Stimulated activated CD4-positive, alpha-beta T cell treated with anti-CD3 and anti-CD28 coated beads, Interleukin-1b, Interleukin-23, amount 100 ng/mL, for 1 hour (primary cell): ENCODE results near the gene GNG4.

ENCODE experiments used
- DNase-seq, 2 donors: peaks; one replicate each; pipeline ENCODE4 v3.0.0-alpha.2; 2020; ENCODE audit warnings: low read depth in 2 of 2

GNG4 gene

GRCh38 chr1:235649368-235650163 lies at the start of gene GNG4:
Gene GNG4 (minus strand): TSS chr1:235649784. CDS start chr1:235583838, 65,946 bp downstream.
- no peak for DNase-seq

GRCh38 chr1:235697508-235697907 lies 47.9 kb upstream of the GNG4 start:
- DNase-seq: no peak

GRCh38 chr1:235689356-235689755 lies 39.8 kb upstream of the GNG4 start:
- DNase-seq: no peak

GRCh38 chr1:235688096-235688495 lies 38.5 kb upstream of the GNG4 start:
- no peak for DNase-seq

DNA sequence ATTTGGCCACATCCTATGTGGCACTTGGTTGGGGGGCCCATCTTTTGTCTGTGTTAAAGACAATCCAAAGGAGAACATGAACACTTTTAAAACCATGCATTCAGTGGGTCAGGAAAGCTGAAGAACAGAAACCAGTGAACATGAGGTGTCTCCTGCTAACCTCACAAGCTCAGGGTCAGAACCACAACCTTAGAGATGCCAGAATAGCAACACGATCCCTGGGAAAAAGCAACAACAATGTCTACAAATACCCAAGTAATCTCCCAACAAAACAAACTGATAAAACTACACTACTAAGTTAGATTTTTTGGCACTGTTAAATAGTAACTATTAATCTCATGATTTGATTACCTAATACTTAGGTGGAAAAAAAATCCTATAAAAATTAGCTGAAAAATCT lies 34.1 kb upstream of the GNG4 start:
- no peak for DNase-seq

GRCh38 chr1:235682216-235682615 lies 32.6 kb upstream of the GNG4 start:
- no peak for DNase-seq

DNA sequence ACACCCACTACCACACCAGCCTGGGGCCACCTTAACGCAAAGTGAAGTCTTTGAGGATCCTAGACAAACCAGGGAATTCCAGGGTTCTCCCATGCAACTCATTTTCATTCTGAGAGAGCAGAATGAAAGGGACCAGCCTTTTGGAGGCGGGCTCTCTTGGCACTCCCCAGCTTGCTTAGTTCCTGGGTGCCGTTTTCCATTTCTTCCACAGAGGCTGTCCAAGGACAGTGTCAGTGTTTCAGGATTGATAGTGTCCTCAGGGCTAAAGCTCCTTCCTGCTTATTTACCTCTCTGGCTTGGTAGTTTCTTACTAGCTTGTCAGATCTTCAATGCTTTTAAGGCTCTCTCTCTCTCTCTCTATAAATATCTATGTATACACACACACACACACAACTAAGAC lies 30.1 kb upstream of the GNG4 start:
- DNase-seq: no peak

DNA sequence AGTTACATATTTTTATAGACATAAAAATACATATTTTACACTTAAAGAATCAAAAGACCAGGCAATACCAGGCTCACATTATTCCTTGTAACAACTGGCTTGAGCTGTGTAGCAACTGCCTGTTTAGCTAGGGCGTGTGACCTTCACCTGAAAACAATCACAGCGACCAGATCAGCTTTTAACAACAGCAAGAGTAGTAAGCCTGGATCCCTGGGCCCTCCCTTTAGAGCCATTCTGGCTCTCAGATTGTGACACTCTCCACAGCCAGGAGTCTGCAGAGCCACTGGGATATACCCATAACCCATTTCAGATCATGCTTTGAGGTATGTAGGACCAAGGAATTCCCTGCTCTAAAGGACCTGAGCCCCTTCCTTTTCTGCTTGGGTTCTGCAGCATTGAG lies 29.4 kb upstream of the GNG4 start:
- DNase-seq: no peak

GRCh38 chr1:235675152-235675890 lies 25.7 kb upstream of the GNG4 start:
- no peak for DNase-seq

- no peak for DNase-seq
Measured at GRCh38 chr1:235673981-235674380, 24.4 kb upstream of the GNG4 start.

DNA sequence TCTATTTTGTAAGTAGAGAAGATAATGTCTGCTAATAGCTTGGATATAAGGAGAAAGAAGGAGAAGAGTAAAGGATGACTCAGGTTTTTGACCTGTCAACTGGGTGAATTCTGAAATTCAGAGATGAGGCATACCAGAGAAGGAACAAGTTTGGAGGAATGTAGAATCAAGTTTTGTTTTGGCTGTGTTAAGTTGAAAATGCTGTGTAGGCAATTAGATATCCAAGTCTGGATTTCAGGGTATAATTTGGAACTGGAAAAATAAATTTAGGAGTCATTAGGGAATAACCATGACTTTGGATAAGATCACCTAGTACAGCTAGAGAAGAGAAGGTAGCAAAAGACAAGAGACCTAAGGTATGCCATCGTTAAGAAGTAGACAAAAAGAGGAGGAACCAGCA lies 22.4 kb upstream of the GNG4 start:
- DNase-seq: no peak

- DNase-seq: no peak
Measured at GRCh38 chr1:235670157-235670776, 20.7 kb upstream of the GNG4 start.

GRCh38 chr1:235669277-235669676 lies 19.7 kb upstream of the GNG4 start:
- DNase-seq: no peak

DNA sequence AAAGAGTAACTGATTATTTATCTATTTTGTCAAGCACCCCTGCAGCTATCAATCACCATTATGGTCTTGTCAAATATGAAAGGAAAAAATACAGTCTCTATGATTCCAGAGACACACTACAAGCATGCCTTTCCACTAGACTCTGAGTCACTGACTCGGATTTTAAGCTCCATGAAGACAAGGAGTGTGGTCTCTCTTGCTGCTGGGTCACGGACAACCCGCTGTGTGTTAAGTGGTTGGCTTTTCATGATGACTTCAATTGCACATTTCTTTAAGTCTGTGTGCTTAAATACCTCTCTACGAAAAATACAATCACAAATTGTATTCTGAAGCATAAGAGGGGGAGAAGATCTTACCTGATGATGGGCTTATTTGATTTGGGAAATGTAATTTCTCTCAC lies 14.0 kb upstream of the GNG4 start:
- no peak for DNase-seq

DNA sequence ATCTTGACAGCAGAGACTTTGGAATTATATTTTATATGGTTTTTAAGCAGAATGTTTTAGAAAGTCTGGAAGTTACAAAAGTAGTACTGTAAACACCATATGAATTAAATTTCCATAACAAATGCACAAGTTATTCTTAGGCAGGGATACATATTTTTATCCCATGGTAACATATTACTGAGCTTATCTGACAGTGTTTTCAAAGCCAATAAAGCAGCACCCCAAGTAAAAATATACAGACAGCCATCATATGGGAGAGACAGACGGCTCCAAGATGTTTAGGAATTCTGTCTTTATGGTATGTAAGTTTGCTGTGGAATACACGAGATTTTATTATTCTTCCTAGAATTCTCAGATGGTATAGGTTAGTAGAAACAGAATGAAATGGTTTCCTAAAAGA lies 12.0 kb upstream of the GNG4 start:
- DNase-seq: no peak

DNA sequence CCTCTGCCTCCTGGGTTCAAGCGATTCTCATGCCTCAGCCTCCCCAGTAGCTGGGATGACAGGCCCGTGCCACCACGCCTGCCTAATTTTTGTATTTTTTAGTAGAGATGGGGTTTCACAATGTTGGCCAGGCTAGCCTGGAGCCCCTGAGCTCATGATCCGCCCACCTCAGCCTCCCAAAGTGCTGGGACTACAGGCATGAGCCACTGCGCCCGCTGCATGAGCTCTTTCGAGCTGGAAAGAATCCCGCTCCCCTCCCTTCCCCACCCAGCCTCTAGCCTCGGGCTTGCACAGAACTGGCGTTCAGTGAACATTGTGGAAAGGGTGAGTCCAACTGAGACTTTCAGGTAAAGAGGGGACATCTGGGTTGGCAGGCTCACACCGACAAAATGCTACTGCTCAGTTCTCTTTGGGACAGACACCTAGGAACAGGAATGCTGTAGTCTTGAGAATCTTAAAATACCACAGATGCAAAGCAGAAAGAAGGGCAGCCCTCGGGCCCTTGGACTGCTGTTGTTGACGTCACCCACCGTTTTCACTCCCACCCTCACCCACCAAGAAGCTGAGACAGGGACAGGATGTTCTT lies 9.7 kb upstream of the GNG4 start:
- no peak for DNase-seq

DNA sequence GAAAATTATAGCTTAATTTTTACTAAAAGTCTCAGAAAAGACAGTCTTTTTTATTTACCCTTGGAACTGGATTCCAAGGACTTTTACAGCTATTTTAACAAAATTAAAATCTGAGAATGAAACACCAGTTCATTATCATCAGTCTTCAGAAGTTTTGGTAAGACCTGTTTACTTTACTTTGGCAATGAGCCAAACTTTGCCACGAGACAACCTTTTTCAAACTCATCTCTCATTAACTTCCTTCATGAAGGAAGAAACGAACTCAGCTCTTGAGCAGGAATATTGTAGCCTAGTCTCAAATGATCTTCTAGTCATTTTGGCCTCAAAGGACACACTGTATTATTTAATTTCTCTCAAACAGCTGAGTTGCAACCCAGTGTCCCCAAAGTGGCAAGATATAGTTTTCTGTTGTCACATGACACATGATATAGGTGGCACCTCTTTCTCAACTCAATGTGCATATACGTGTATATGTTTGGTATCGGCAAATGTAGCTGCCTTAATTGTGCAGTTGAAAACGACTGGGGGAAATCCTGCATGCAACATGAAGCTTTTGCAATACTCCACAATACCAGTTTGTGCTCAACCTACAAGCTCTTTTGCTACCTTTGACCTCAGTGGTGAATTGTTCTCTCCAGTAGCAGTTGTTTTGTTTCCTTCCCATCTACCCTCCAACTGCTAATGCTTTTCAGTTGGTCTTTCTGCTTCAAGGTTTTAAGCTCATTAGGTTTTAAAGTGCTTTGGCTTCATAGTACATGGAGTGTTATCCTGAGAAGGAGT lies 8.4 kb upstream of the GNG4 start:
- no peak for DNase-seq

DNA sequence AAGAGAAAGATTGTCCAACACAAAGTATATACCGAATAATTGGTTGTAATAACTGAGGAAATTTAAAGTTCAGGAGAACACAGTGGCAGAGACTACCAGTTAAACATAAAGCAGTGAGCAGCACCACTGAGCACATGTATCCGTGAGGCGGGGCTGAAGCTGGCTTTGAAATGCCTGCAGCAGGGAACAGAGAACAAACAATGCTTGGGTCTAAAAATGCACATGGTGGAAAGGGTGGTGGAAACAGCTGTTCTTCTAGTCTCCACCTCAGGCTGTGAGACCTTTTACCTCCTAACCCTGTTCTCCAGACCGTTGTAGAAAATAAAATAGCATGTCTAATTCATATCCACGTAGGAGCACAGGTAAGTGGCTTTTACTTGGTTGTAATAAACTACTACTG lies 7.7 kb upstream of the GNG4 start:
- DNase-seq: no peak

GRCh38 chr1:235652364-235652763 lies 2.8 kb upstream of the GNG4 start:
- no peak for DNase-seq

DNA sequence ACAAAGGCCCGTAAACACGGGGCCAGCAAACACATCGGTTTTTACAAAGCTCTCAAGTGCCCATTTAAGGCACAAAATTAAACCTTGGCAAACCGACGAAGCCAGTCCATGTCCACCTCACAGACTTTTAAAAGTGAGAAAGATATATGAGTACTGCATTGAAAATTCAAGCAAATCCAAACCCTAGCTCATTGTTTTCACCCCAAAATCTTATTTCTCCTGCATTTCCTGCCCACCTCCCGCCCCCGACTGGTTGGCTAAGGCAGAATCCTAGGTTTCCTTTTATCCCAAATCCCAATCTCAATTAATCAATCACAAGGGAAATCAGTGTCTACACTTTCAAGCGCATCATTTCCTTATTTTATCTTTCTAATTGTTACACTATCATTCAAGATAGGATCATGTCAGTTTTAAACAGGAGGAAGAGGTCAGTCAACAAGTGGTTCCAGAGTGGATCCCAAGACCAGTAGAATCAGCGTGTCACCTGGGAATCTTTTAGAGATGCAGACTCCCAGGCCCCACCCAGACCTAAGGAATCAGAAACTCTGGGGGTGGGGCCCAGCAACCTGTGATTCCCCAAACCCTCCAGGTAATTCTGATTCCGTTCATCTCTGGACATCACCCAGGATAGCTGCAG lies 1.7 kb upstream of the GNG4 start:
- no peak for DNase-seq
